HG03432 (cell line): ENCODE data around the gene TUT4.

Source experiments
- ATAC-seq: cut with Tn5 transposase; IDR thresholded peaks from one replicate; pipeline ENCODE4 v1.9.1; 2021; ENCODE audit warnings: mild to moderate bottlenecking, moderate library complexity; ENCODE audit not compliant: unreplicated experiment

The TUT4 gene

GRCh38 chr1:52576074-52576473 is 23.2 kb upstream of the TUT4 start:
- ATAC-seq, result no peak

DNA sequence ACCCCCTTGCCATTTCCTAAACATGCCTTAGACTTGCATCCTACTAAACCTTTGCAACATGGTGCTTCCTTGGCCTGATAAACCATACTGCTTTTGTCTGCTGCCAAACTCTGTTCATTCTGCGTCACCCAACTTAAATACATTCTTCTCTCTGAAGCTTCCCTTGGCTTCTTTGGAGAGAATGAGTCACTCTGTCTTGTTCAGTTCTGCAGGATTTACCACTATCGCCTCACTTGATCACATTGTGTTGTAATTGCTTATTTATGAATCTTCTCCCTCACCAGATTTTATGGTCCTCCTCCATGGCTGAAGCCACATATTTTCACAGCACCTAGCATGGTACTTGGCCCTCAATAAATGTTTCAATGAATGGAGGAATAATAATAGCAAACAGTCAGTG is 21.7 kb upstream of the TUT4 start:
- ATAC-seq, result no peak

GRCh38 chr1:52572387-52572786 is 19.5 kb upstream of the TUT4 start:
- no peak for ATAC-seq

- ATAC-seq, result no peak
Observed at GRCh38 chr1:52571783-52572182, 18.9 kb upstream of the TUT4 start.

- ATAC-seq, result no peak
Observed at GRCh38 chr1:52569449-52570210, 16.7 kb upstream of the TUT4 start.

GRCh38 chr1:52567943-52568342 is 15.1 kb upstream of the TUT4 start:
- no peak for ATAC-seq

GRCh38 chr1:52562766-52563165 is 9.9 kb upstream of the TUT4 start:
- ATAC-seq, result no peak

DNA sequence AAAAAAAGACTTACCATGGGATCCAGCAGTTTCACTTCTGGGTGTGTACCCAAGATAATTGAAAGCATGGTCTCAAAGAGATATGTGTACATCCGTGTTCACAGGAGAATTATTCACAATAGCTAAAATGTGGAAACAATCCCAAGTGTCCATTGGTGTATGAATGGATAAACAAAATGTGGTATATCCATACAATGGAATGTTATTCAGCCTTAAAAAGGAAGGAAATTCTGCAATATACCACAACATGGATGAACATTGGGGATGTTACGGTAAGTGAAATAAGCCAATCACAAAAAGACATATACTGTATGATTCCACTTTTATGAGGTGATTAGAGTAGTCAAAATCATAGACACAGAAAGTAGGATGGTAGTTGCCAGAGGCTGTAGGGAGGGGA is 7.0 kb upstream of the TUT4 start:
- no peak for ATAC-seq

GRCh38 chr1:52558941-52559340 is 6.0 kb upstream of the TUT4 start:
- ATAC-seq, result no peak

GRCh38 chr1:52556641-52557360 is 3.9 kb upstream of the TUT4 start:
- no peak for ATAC-seq

DNA sequence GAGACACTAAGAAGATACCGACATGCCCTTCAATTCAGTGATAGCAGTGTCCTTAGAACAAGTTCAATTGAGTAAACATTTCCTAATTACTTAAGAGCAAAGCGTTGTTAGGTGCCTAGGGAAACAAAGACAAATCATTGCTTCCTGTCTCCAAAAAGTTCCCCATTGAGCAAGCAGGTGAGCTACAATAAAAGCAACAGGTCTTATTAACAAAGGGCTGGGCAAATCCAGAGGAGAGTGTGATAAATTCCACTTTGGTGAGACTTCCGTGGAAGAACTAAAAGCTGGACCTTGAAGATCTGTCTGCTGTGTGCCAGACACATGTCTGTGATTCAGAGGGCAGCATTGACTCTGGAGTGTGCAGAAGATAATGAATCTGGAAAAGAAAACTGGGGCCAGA is 1.9 kb upstream of the TUT4 start:
- ATAC-seq, result no peak

DNA sequence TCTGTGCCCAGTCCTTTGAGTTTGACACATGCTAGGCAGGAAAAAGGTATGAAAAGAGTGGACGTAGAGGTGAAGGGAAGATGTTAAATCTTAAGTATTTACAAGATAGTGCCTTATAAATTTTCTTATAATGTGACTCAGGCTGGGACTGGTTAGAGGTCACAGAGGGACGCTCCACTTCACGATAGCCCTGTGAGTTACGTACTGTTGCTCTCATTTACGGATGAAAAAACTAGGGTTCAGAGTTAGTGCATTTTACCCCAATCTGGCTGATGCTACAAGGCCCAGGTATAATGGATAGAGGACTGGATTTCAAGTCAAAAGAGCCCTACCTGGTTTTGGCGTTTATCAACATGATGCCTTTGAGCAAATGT is 1.4 kb upstream of the TUT4 start:
- ATAC-seq, result no peak

DNA sequence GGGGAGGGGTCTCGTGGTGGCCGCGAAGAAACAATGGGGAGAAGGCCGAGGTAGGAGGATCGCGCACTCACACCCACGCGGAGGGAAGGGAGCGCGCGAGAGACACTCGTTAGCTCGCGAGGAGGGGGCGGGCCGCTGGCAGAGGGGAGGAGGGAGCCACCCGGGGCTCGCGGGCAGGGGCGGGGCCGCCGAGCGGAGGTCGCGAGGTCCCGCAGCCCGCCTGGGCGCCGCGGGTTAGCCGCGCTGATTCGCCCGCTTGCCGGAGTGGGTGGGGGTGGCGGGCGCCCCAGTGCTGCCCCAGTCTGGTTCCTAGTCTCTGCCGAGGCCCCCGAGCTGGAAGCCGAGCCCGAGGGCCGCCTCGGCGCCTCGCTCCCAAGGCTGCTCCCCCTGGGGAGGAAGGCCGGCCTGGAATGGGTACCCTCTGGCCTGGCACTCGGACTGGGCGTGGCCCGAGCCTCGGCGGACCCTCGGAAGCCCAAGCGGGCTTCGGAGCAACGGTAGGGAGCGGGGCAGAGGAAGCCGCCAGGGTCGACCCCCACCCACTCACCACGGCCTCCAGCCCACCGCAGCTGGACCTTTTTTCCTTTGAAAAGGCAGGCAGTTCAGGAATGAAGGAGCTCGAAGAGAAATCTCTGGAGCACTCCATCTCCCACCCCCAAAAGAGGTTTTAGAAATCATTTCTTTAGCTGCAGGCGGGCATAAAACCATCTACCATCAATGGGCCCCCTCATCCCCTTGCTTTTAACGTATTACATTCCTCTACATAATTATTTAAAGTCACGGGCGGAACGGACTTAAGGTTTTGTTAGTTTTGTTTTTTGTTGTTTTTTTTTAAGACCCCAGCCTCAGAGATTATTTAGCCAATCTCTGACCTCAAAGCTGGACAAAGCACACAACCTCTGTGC is 722 bp upstream of the TUT4 start:
- peak; percentile 77 for ATAC-seq

- peak; percentile 35 for ATAC-seq
Observed at GRCh38 chr1:52552236-52552504, 722 bp downstream of the TUT4 start.

GRCh38 chr1:52551507-52552235 is 1.2 kb downstream of the TUT4 start:
- ATAC-seq, result no peak

DNA sequence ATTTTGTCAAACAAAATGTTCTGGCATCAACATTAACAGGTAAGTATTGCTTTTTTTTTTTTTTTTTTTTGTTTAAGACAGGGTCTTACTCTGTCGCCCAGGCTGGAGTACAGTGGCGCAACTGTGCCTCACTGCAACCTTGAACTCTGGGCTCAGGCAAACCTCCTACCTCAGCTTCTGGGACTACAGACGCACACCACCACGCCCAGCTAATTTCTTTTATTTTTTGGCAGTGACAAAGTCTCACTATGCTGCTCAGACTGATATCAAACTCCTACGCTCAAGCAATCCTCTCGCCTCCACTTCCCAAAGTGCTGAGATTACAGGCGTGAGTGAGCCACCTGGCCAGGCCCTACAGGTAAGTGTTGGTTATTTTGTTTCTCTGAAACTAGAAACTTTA is 2.4 kb downstream of the TUT4 start:
- ATAC-seq, result no peak

DNA sequence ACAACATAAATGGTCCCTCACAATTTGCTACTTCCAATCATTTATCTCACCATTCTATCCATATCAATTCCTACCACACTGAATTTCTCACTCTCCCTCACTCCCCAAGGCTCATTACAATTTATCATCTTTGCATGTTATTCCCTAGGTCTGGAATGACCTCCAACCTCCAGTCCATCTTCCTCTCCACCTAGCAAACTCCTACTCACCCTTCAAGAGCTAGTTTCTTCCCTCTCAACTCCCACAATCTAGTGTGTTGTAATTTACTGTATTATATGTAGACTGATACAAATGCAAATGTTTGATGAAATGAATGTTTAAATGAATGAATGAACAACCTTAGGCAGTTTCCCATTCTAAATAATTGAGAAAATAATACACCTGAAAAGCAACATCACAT is 3.6 kb downstream of the TUT4 start:
- ATAC-seq, result no peak

DNA sequence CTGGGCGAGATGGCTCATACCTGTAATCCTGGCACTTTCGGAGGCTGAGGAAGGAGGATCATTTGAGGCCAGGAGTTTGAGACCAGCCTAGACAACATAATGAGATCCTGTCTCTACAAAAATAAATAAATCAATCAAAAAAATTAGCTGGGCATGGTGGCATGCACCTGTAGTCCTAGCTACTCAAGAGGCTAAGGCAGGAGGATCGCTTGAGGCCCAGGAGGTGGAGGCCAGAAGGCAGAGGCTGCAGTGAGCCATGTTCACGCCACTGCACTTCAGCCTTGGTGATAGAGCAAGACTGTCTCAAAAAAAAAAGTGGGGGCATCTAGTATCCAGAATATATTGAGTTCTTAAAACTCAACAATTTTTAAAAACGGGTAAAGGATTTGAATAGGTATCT is 6.0 kb downstream of the TUT4 start:
- ATAC-seq, result no peak

DNA sequence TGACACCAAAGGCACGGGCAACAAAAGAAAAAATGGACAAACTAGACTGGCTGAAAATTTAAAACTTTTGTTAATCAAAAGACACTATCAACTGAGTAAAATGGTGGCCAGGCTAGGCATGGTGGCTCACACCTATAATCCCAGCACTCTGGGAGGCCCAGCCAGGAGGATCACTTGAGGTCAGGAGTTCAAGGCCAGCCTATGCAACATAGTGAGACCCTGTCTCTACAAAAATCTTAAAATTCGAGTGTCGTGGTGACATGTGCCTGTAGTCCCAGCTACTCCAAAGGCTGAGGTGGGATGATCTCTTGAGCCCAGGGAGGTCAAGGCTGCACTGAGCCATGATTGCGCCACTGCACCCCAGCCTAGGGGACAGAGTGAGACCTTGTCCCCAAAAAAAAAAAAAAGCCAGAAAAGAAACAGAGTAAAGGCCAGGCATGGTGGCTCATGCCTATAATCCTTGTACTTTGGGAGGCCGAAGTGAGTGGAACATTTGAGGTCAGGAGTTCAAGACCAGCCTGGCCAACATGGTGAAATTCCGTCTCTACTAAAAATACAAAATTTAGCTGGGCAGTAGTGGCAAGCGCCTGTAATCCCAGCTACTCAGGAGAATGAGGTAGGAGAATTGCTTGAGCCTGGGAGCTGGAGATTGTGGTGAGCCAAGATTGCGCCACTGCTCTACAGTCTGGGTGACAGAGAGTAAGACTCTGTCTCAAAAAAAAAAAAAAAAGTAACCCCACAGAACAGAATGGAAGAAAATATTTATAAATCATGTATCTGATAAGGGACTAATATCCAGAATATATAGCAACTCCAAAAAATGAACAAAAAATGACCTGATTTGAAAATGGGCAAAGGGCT is 8.0 kb downstream of the TUT4 start:
- no peak for ATAC-seq

DNA sequence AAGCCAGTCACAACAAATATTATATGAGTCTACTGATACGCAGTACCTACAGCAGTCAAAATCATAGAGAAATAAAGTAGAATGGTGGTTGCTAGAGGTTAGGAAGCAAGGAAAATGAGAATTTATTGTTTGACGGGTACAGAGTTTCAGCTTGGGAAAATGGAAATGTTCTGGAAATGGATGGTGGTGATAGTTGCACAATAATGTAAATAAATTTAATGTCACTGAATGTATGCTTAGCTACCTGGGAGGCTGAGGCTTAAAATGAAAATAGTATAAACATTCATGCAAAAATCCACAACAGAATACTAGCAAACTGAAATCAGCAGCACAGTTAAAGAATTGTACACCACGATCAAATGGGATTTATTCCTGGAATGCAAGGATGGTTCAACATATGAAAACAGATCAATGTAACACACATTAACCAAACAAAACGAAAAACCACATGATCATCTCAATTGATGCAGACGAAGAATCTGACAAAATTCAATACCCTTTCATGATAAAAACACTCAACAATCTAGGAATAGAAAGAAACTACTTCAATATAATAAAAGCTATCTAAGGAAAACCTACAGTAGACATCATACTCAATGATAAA is 10.7 kb downstream of the TUT4 start:
- no peak for ATAC-seq
